ENCODE data around the gene TMEM176A.

Gene TMEM176A

GRCh38 chr7:150784120-150784736 is 16.3 kb upstream of the TMEM176A start:
- no CpG with 5 or more reads among the region's 9 CpGs for WGBS (ENCODE audit: extremely low coverage, insufficient coverage, low lambda C conversion rate)
- H3K23ac ChIP-seq (ENCODE audit: low read length) = no peak overlapping the region
- no peak overlapping the region for H3K56ac ChIP-seq (ENCODE audit: low read length)
- H3K27ac ChIP-seq (ENCODE audit: low read depth, low read length) = no peak overlapping the region
- no peaks in the 10 kb centered on the region for H3K4me1 ChIP-seq (ENCODE audit: control insufficient read depth, low read depth, low read length)
- no peaks in the 10 kb centered on the region for H3K79me1 ChIP-seq (ENCODE audit: low read length)
- no peak overlapping the region for H2AK5ac ChIP-seq (ENCODE audit: low read length)
- H3K4me2 ChIP-seq (ENCODE audit: low read length) = no peak overlapping the region
- H2BK15ac ChIP-seq (replicated peaks; ENCODE audit: low read depth) = no peak overlapping the region
- H4K8ac ChIP-seq (ENCODE audit: low read depth, low read length) = no peak overlapping the region
- no peak overlapping the region for H4K5ac ChIP-seq (ENCODE audit: low read length)
- no peaks in the 10 kb centered on the region for H3K79me2 ChIP-seq (ENCODE audit: control insufficient read depth, insufficient read depth, low read length)
- no peak overlapping the region for H3K4me3 ChIP-seq (ENCODE audit: low read length)
- H2BK120ac ChIP-seq (ENCODE audit: low read depth, low read length) = no peak overlapping the region
- no peak overlapping the region for H2BK5ac ChIP-seq (ENCODE audit: low read length)
- H3K9ac ChIP-seq (ENCODE audit: low read length) = no peak overlapping the region
- no peak for DNase-seq
- H3K36me3 ChIP-seq (ENCODE audit: control insufficient read depth, insufficient read depth, low read length) = no peaks in the 10 kb centered on the region
- no peak overlapping the region for H3K4ac ChIP-seq (ENCODE audit: low read depth, low read length)
- no peak overlapping the region for H3K18ac ChIP-seq (ENCODE audit: low read length)
- H3K27me3 ChIP-seq (ENCODE audit: insufficient read depth, low read length, poor library complexity) = no peaks in the 10 kb centered on the region

DNA sequence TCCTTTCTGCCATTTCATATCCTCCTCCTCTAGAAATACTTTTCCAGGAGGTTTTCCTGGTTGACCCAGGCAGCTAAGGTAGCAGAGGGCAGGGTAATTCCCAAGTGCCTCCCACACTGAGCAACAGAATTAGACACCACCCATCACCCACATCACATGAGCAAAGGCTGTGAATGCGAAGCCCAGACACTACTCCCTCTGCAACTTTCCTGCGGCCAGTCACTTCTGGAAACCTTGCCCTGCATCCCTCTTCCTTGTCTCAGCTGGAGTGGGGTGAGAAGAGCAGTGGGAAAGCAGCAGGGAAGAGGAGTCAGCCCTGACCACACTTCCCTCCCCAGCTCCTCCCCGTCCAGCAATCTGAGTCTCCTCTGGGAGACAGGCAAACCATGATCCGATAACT is 15.6 kb upstream of the TMEM176A start:
- no peak overlapping the region for H3K4me3 ChIP-seq (ENCODE audit: low read length)
- no peak overlapping the region for H3K56ac ChIP-seq (ENCODE audit: low read length)
- no peak overlapping the region for H2AK5ac ChIP-seq (ENCODE audit: low read length)
- H4K8ac ChIP-seq (ENCODE audit: low read depth, low read length) = no peak overlapping the region
- no peak overlapping the region for H3K9ac ChIP-seq (ENCODE audit: low read length)
- no peak for DNase-seq
- H3K27me3 ChIP-seq (ENCODE audit: insufficient read depth, low read length, poor library complexity) = no peaks in the 10 kb centered on the region
- H3K18ac ChIP-seq (ENCODE audit: low read length) = no peak overlapping the region
- no peak overlapping the region for H3K23ac ChIP-seq (ENCODE audit: low read length)
- no peaks in the 10 kb centered on the region for H3K4me1 ChIP-seq (ENCODE audit: control insufficient read depth, low read depth, low read length)
- H2BK120ac ChIP-seq (ENCODE audit: low read depth, low read length) = no peak overlapping the region
- H2BK5ac ChIP-seq (ENCODE audit: low read length) = no peak overlapping the region
- H3K79me2 ChIP-seq (ENCODE audit: control insufficient read depth, insufficient read depth, low read length) = no peaks in the 10 kb centered on the region
- no CpG with 5 or more reads among the region's 4 CpGs for WGBS (ENCODE audit: extremely low coverage, insufficient coverage, low lambda C conversion rate)
- H3K79me1 ChIP-seq (ENCODE audit: low read length) = no peaks in the 10 kb centered on the region
- H4K5ac ChIP-seq (ENCODE audit: low read length) = no peak overlapping the region
- no peak overlapping the region for H3K4me2 ChIP-seq (ENCODE audit: low read length)
- no peaks in the 10 kb centered on the region for H3K36me3 ChIP-seq (ENCODE audit: control insufficient read depth, insufficient read depth, low read length)
- no peak overlapping the region for H2BK15ac ChIP-seq (replicated peaks; ENCODE audit: low read depth)
- no peak overlapping the region for H3K27ac ChIP-seq (ENCODE audit: low read depth, low read length)
- H3K4ac ChIP-seq (ENCODE audit: low read depth, low read length) = no peak overlapping the region

- Histone ChIP-seq H3K56ac (ENCODE audit: low read length) (no peak overlapping the region), H3K4me1 (ENCODE audit: control insufficient read depth, low read depth, low read length) (no peaks in the 10 kb centered on the region), H2BK15ac (replicated peaks; ENCODE audit: low read depth) (no peak overlapping the region), H4K5ac (ENCODE audit: low read length) (no peak overlapping the region), H3K9ac (ENCODE audit: low read length) (no peak overlapping the region), H3K79me1 (ENCODE audit: low read length) (no peaks in the 10 kb centered on the region), H3K23ac (ENCODE audit: low read length) (no peak overlapping the region), H3K18ac (ENCODE audit: low read length) (no peak overlapping the region), H3K27ac (ENCODE audit: low read depth, low read length) (no peak overlapping the region), H3K79me2 (ENCODE audit: control insufficient read depth, insufficient read depth, low read length) (no peaks in the 10 kb centered on the region), H3K27me3 (ENCODE audit: insufficient read depth, low read length, poor library complexity) (no peaks in the 10 kb centered on the region), H3K36me3 (ENCODE audit: control insufficient read depth, insufficient read depth, low read length) (no peaks in the 10 kb centered on the region), H4K8ac (ENCODE audit: low read depth, low read length) (no peak overlapping the region), H3K4me3 (ENCODE audit: low read length) (no peak overlapping the region), H3K4me2 (ENCODE audit: low read length) (no peak overlapping the region), H2BK120ac (ENCODE audit: low read depth, low read length) (no peak overlapping the region), H2AK5ac (ENCODE audit: low read length) (no peak overlapping the region), H2BK5ac (ENCODE audit: low read length) (no peak overlapping the region), H3K4ac (ENCODE audit: low read depth, low read length) (no peak overlapping the region)
- DNase-seq = no peak
- no CpG with 5 or more reads among the region's 10 CpGs for WGBS (ENCODE audit: extremely low coverage, insufficient coverage, low lambda C conversion rate)
Measured at GRCh38 chr7:150787321-150788281, 13.0 kb upstream of the TMEM176A start.

DNA sequence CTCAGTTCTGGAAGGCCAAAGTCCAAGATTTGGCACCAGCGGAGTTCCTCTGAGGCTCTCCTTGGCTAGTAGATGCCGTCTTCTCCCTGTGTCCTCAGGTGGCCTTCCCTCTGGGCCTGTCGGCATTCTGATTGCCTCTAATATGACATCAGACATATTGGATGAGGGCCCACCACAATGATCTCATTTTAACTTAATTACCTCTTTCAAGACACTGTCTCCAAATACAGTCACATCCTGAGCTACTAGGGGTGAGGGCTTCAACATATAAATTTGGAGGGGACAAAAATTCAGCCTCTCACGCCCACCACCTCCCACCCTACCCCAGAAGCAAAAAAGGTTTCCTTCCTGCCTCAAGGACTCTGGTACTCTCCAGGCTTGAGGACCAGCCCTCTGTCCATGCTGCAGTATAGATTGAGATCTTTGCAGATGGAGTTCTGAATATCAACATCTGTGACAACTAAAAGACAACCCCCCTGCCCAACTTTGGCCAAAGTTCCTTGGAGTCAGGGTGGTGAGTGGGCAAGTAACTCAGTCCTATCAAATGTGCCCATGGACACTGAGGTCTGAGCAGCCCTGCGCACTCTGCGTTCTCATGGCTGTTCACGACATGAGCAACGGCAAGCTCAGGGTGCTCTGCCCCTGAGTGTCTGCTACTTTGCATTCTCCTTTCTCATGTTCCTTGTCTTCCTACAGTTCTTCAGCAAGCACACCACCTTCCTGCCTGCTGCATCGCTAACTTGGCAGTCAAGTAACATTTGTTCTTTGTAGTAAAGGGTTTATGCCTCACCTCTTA is 11.9 kb upstream of the TMEM176A start:
- H3K56ac ChIP-seq (ENCODE audit: low read length) = no peak overlapping the region
- no peak overlapping the region for H4K8ac ChIP-seq (ENCODE audit: low read depth, low read length)
- H3K4me1 ChIP-seq (ENCODE audit: control insufficient read depth, low read depth, low read length) = no peaks in the 10 kb centered on the region
- H3K27me3 ChIP-seq (ENCODE audit: insufficient read depth, low read length, poor library complexity) = no peaks in the 10 kb centered on the region
- no peaks in the 10 kb centered on the region for H3K79me1 ChIP-seq (ENCODE audit: low read length)
- no peak overlapping the region for H2BK5ac ChIP-seq (ENCODE audit: low read length)
- no peak overlapping the region for H3K4me2 ChIP-seq (ENCODE audit: low read length)
- no peak overlapping the region for H3K18ac ChIP-seq (ENCODE audit: low read length)
- DNase-seq = no peak
- no peak overlapping the region for H2BK120ac ChIP-seq (ENCODE audit: low read depth, low read length)
- no peak overlapping the region for H3K9ac ChIP-seq (ENCODE audit: low read length)
- no peaks in the 10 kb centered on the region for H3K36me3 ChIP-seq (ENCODE audit: control insufficient read depth, insufficient read depth, low read length)
- no peaks in the 10 kb centered on the region for H3K79me2 ChIP-seq (ENCODE audit: control insufficient read depth, insufficient read depth, low read length)
- H3K4me3 ChIP-seq (ENCODE audit: low read length) = no peak overlapping the region
- H3K27ac ChIP-seq (ENCODE audit: low read depth, low read length) = no peak overlapping the region
- no peak overlapping the region for H3K4ac ChIP-seq (ENCODE audit: low read depth, low read length)
- no peak overlapping the region for H2BK15ac ChIP-seq (replicated peaks; ENCODE audit: low read depth)
- no peak overlapping the region for H2AK5ac ChIP-seq (ENCODE audit: low read length)
- WGBS (ENCODE audit: extremely low coverage, insufficient coverage, low lambda C conversion rate) = no CpG with 5 or more reads among the region's 9 CpGs
- H4K5ac ChIP-seq (ENCODE audit: low read length) = no peak overlapping the region
- H3K23ac ChIP-seq (ENCODE audit: low read length) = no peak overlapping the region

- H3K79me1 ChIP-seq (ENCODE audit: low read length) = no peaks in the 10 kb centered on the region
- no CpG with 5 or more reads among the region's 9 CpGs for WGBS (ENCODE audit: extremely low coverage, insufficient coverage, low lambda C conversion rate)
- H3K56ac ChIP-seq (ENCODE audit: low read length) = no peak overlapping the region
- no peak overlapping the region for H2BK15ac ChIP-seq (replicated peaks; ENCODE audit: low read depth)
- no peak overlapping the region for H4K5ac ChIP-seq (ENCODE audit: low read length)
- no peak overlapping the region for H3K18ac ChIP-seq (ENCODE audit: low read length)
- H3K27me3 ChIP-seq (ENCODE audit: insufficient read depth, low read length, poor library complexity) = no peaks in the 10 kb centered on the region
- H4K8ac ChIP-seq (ENCODE audit: low read depth, low read length) = no peak overlapping the region
- no peak for DNase-seq
- H3K4ac ChIP-seq (ENCODE audit: low read depth, low read length) = no peak overlapping the region
- no peak overlapping the region for H2BK5ac ChIP-seq (ENCODE audit: low read length)
- H3K79me2 ChIP-seq (ENCODE audit: control insufficient read depth, insufficient read depth, low read length) = no peaks in the 10 kb centered on the region
- H3K36me3 ChIP-seq (ENCODE audit: control insufficient read depth, insufficient read depth, low read length) = no peaks in the 10 kb centered on the region
- H2AK5ac ChIP-seq (ENCODE audit: low read length) = no peak overlapping the region
- H3K4me2 ChIP-seq (ENCODE audit: low read length) = no peak overlapping the region
- H3K27ac ChIP-seq (ENCODE audit: low read depth, low read length) = no peak overlapping the region
- H2BK120ac ChIP-seq (ENCODE audit: low read depth, low read length) = no peak overlapping the region
- no peak overlapping the region for H3K4me3 ChIP-seq (ENCODE audit: low read length)
- H3K9ac ChIP-seq (ENCODE audit: low read length) = no peak overlapping the region
- no peaks in the 10 kb centered on the region for H3K4me1 ChIP-seq (ENCODE audit: control insufficient read depth, low read depth, low read length)
- H3K23ac ChIP-seq (ENCODE audit: low read length) = no peak overlapping the region
Measured at GRCh38 chr7:150790416-150791075, 10.0 kb upstream of the TMEM176A start.

Data from mesendoderm (in vitro differentiated cells).